Neural cell (in vitro differentiated cells): ENCODE results near the gene APBA1. TPM values are rescaled to one million over a fixed set of nuclear protein-coding genes. Genes with fewer than 3 reads are reported as not detected.

ENCODE experiments used
- H2AFZ ChIP-seq: fragments of 200-600, 300-800 bp; sonication (generic), shearing (Covaris generic); 2 replicates; pipeline ENCODE4 v1.6.0; 2014; ENCODE audit warnings: low read depth, mild to moderate bottlenecking, antibody characterized with exemption, low read length, moderate library complexity
- H3F3A ChIP-seq: fragments of 200-600 bp; shearing (Covaris generic); 2 replicates; pipeline ENCODE4 v1.6.1; 2016; ENCODE audit warnings: mild to moderate bottlenecking, moderate library complexity, mixed read lengths, antibody characterized with exemption, low read length; ENCODE audit not compliant: insufficient read depth, poor library complexity, severe bottlenecking
- H3K27ac ChIP-seq: fragments of 200-600, 300-800 bp; sonication (generic), shearing (Covaris generic); 2 replicates; pipeline ENCODE4 v1.5.1; 2014; ENCODE audit warnings: mild to moderate bottlenecking, low read length, moderate library complexity
- H3K27me3 ChIP-seq: fragments of 300-800, 200-600 bp; sonication (generic), shearing (Covaris generic); 2 replicates; pipeline ENCODE4 v1.6.0; 2014; ENCODE audit warnings: mild to moderate bottlenecking, low read depth, low read length, moderate library complexity; ENCODE audit not compliant: insufficient read depth
- H3K36me3 ChIP-seq: fragments of 300-800, 200-600 bp; sonication (generic), shearing (Covaris generic); 2 replicates; pipeline ENCODE4 v1.5.1; 2014; ENCODE audit warnings: mild to moderate bottlenecking, antibody characterized with exemption, low read length, moderate library complexity; ENCODE audit not compliant: insufficient read depth
- H3K4me2 ChIP-seq: fragments of 300-800, 200-600 bp; sonication (generic), shearing (Covaris generic); 2 replicates; pipeline ENCODE4 v1.6.0; 2014; ENCODE audit warnings: mild to moderate bottlenecking, low read length
- H3K4me3 ChIP-seq: fragments of 300-800, 200-600 bp; sonication (generic), shearing (Covaris generic); 2 replicates; pipeline ENCODE4 v1.5.1; 2014; ENCODE audit warnings: mild to moderate bottlenecking, low read length, moderate library complexity
- H3K79me2 ChIP-seq: fragments of 200-600 bp; shearing (Covaris generic); replicated peaks from 2 replicates; pipeline ENCODE4 v1.6.0; 2014; ENCODE audit warnings: mild to moderate bottlenecking, low read length, moderate library complexity; ENCODE audit not compliant: insufficient read depth
- H3K9ac ChIP-seq: fragments of 300-800, 200-600 bp; sonication (generic), shearing (Covaris generic); 2 replicates; pipeline ENCODE4 v1.6.1; 2016; ENCODE audit warnings: mild to moderate bottlenecking, low read length, mixed read lengths
- H3K9me2 ChIP-seq: fragments of 200-600 bp; shearing (Covaris generic); 2 replicates; pipeline ENCODE4 v1.6.1; 2016; ENCODE audit warnings: mild to moderate bottlenecking, low read length, mixed read lengths; ENCODE audit not compliant: insufficient read depth
- H3K9me3 ChIP-seq: fragments of 200-600, 300-800 bp; sonication (generic), shearing (Covaris generic); 2 replicates; pipeline ENCODE4 v1.6.1; 2016; ENCODE audit warnings: mild to moderate bottlenecking, mixed run types, low read length, moderate library complexity, mixed read lengths
- H4K20me1 ChIP-seq: fragments of 200-600 bp; shearing (Covaris generic); 2 replicates; pipeline ENCODE4 v1.6.1; 2016; ENCODE audit warnings: mild to moderate bottlenecking, mixed run types; ENCODE audit not compliant: insufficient read depth
- CTCF ChIP-seq: fragments of 450-650 bp; IDR thresholded peaks from 2 replicates; pipeline ENCODE4 v1.5.1; 2014; ENCODE audit warnings: antibody characterized with exemption, mild to moderate bottlenecking, moderate library complexity; ENCODE audit not compliant: poor library complexity, severe bottlenecking
- EP300 ChIP-seq: fragments of 450-650 bp; conservative IDR thresholded peaks from 2 replicates; pipeline ENCODE4 v1.6.1; 2014; ENCODE audit warnings: antibody characterized with exemption, mild to moderate bottlenecking, moderate library complexity; ENCODE audit not compliant: poor library complexity, severe bottlenecking
- EZH2 ChIP-seq: fragments of 200-600, 300-800 bp; shearing (Covaris generic), sonication (generic); IDR thresholded peaks from 2 replicates; pipeline ENCODE4 v1.6.1; 2014; ENCODE audit warnings: antibody characterized with exemption, low read length, borderline replicate concordance, mild to moderate bottlenecking; ENCODE audit not compliant: insufficient read depth, poor library complexity, severe bottlenecking
- MXI1 ChIP-seq: fragments of 450-650 bp; conservative IDR thresholded peaks from 2 replicates; pipeline ENCODE4 v1.6.1; 2014; ENCODE audit warnings: antibody characterized with exemption, mild to moderate bottlenecking; ENCODE audit not compliant: poor library complexity, severe bottlenecking
- POLR2AphosphoS5 ChIP-seq: IDR thresholded peaks from 2 replicates; pipeline ENCODE4 v1.6.1; 2012
- RAD21 ChIP-seq: fragments of 450-650 bp; conservative IDR thresholded peaks from 2 replicates; pipeline ENCODE4 v1.6.1; 2014; ENCODE audit warnings: antibody characterized with exemption, mild to moderate bottlenecking, moderate library complexity
- REST ChIP-seq: IDR thresholded peaks from 2 replicates; pipeline ENCODE4 v1.6.1; 2012; ENCODE audit warnings: borderline replicate concordance
- SMC3 ChIP-seq: fragments of 450-650 bp; conservative IDR thresholded peaks from 2 replicates; pipeline ENCODE4 v1.6.1; 2014; ENCODE audit warnings: antibody characterized with exemption, mild to moderate bottlenecking, moderate library complexity; ENCODE audit not compliant: poor library complexity
- TAF1 ChIP-seq: IDR thresholded peaks from 2 replicates; pipeline ENCODE4 v1.6.1; 2012; ENCODE audit warnings: low read depth
- polyA plus RNA-seq: library from polyadenylated mRNA; depleted of rRNA; stranded (reverse); fragments of >200 nt; gene quantifications from 2 replicates; pipeline ENCODE4 v1.2.3, GENCODE V29; 2014

APBA1 gene
- polyA plus RNA-seq, 1 donor from 2014 or later, result 10.9 TPM

DNA sequence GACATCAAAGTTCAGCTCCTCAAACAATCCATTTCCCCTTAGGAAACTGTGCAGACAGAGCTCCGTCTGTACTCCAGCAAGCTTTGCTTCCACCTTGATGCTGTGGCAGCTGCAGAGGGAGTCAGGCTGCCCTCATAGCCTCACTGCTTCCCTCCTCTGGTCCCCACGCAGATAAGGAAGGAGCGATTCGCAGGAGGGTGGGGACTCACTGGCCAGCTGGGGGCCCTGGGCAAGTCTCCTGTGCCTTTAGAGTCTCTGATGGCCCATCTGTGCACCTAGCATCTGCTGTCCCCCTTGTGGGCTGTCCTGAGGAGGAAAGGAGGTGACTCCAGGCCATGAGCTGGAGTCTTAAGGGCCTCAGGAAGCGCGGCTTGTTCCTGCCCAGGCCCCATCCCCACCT lies 225.7 kb downstream of the APBA1 start:
- H3F3A ChIP-seq, result no peaks in the 10 kb centered on the region
- no peaks in the 10 kb centered on the region for H3K27me3 ChIP-seq
- H3K27ac ChIP-seq, result no peak overlapping the region
- H3K36me3 ChIP-seq, result peaks cover 24% of the 10 kb centered on the region
- no peak overlapping the region for H2AFZ ChIP-seq
- H3K9me3 ChIP-seq, result peaks cover 3% of the 10 kb centered on the region
- no peak overlapping the region for H3K9ac ChIP-seq
- no peaks in the 10 kb centered on the region for H3K79me2 ChIP-seq
- H4K20me1 ChIP-seq, result no peaks in the 10 kb centered on the region
- H3K4me3 ChIP-seq, result no peak overlapping the region
- no peak for TF ChIP-seq TAF1
- TF ChIP-seq SMC3, result no peak
- no peak for TF ChIP-seq REST
- no peak for TF ChIP-seq RAD21
- no peak for TF ChIP-seq EP300
- TF ChIP-seq MXI1, result no peak
- no peak overlapping the region for H3K4me2 ChIP-seq
- no peaks in the 10 kb centered on the region for H3K9me2 ChIP-seq

DNA sequence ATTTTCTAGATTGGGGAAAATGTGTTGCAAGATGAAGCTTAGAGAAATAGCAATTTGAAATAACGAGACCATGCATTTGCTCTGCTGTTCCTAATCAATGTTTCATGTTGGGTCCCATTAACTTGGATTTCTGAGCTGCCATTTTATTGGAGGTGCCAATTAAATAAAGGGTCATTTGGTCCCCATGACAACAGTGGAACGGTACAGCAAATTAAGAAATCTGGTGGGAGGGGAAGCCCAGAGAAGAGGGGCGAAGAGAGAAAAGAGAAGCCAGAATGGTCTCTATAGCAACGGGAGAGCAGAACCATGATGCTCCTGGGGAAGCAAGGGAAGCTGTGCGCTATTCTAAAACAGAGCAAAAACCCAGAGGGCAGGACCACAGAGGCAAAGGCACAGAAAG lies 226.9 kb downstream of the APBA1 start:
- Histone ChIP-seq H3K4me2 (no peak overlapping the region), H3K9ac (no peak overlapping the region), H3K27me3 (no peaks in the 10 kb centered on the region), H2AFZ (no peak overlapping the region), H3K36me3 (peaks cover 24% of the 10 kb centered on the region), H3K27ac (no peak overlapping the region), H4K20me1 (no peaks in the 10 kb centered on the region), H3K9me2 (no peaks in the 10 kb centered on the region), H3K4me3 (no peak overlapping the region), H3K79me2 (no peaks in the 10 kb centered on the region), H3K9me3 (peaks cover 3% of the 10 kb centered on the region), H3F3A (no peaks in the 10 kb centered on the region)
- no peak for TF ChIP-seq CTCF

DNA sequence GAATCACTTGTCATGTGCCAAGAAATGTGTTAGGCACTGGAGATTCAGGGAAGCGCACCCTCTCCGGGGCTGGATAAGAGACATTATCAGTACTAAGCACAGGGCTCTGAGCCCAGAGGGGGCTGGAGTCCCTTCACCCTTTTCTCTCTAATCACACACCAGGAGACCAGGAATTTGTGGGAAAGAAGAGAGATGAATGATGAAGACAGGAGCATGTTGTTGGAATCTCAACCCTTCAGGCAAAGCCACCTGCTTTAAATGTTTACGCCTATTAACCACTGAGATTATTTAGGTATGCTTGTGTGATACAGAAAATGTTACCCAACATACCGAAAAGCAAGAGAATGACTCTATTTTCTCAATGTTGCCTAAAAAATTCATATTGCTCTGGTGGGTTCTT lies 227.4 kb downstream of the APBA1 start:
- Histone ChIP-seq H3K4me3 (no peak overlapping the region), H3F3A (no peaks in the 10 kb centered on the region), H3K27me3 (no peaks in the 10 kb centered on the region), H3K9me3 (peaks cover 3% of the 10 kb centered on the region), H3K79me2 (no peaks in the 10 kb centered on the region), H3K27ac (no peak overlapping the region), H3K36me3 (peaks cover 24% of the 10 kb centered on the region), H2AFZ (no peak overlapping the region), H3K4me2 (no peak overlapping the region), H4K20me1 (no peaks in the 10 kb centered on the region), H3K9me2 (no peaks in the 10 kb centered on the region), H3K9ac (no peak overlapping the region)
- TF ChIP-seq CTCF, result no peak
- no peak for TF ChIP-seq POLR2AphosphoS5
- no peak for TF ChIP-seq MXI1
- TF ChIP-seq EP300, result no peak
- no peak for TF ChIP-seq EZH2
- TF ChIP-seq SMC3, result no peak
- TF ChIP-seq RAD21, result no peak
